HG03378 (cell line): ENCODE measurements around the gene MAN1C1.

Source experiments
- ATAC-seq: cut with Tn5 transposase; IDR thresholded peaks from one replicate; pipeline ENCODE4 v1.9.1; 2021; ENCODE audit warnings: mild to moderate bottlenecking, moderate library complexity; ENCODE audit not compliant: unreplicated experiment

The MAN1C1 gene

GRCh38 chr1:25755475-25756125 lies 139.0 kb downstream of the MAN1C1 start:
- ATAC-seq, result no peak

GRCh38 chr1:25756215-25756614 lies 139.6 kb downstream of the MAN1C1 start:
- ATAC-seq, result no peak

- ATAC-seq, result no peak
Observed at GRCh38 chr1:25757151-25757845, 140.7 kb downstream of the MAN1C1 start.

- no peak for ATAC-seq
Observed at GRCh38 chr1:25757846-25758185, 141.2 kb downstream of the MAN1C1 start.

GRCh38 chr1:25758466-25759070 lies 142.0 kb downstream of the MAN1C1 start:
- ATAC-seq, result no peak

GRCh38 chr1:25760122-25760719 lies 143.6 kb downstream of the MAN1C1 start:
- no peak for ATAC-seq

GRCh38 chr1:25760871-25761270 lies 144.3 kb downstream of the MAN1C1 start:
- no peak for ATAC-seq

GRCh38 chr1:25763493-25763892 lies 146.9 kb downstream of the MAN1C1 start:
- no peak for ATAC-seq

GRCh38 chr1:25765136-25765922 lies 148.7 kb downstream of the MAN1C1 start:
- no peak for ATAC-seq

GRCh38 chr1:25765923-25766589 lies 149.5 kb downstream of the MAN1C1 start:
- no peak for ATAC-seq

GRCh38 chr1:25766721-25767436 lies 150.3 kb downstream of the MAN1C1 start:
- no peak for ATAC-seq

GRCh38 chr1:25767437-25767770 lies 150.8 kb downstream of the MAN1C1 start:
- ATAC-seq, result no peak

GRCh38 chr1:25768999-25769398 lies 152.4 kb downstream of the MAN1C1 start:
- ATAC-seq, result no peak

GRCh38 chr1:25769625-25770383 lies 153.2 kb downstream of the MAN1C1 start:
- ATAC-seq, result no peak

GRCh38 chr1:25770541-25771220 lies 154.1 kb downstream of the MAN1C1 start:
- ATAC-seq, result no peak

GRCh38 chr1:25771221-25772114 lies 154.9 kb downstream of the MAN1C1 start:
- no peak for ATAC-seq

GRCh38 chr1:25772164-25772563 lies 155.6 kb downstream of the MAN1C1 start:
- no peak for ATAC-seq
